ENCODE data around the gene OR6F1.

OR6F1 gene

GRCh38 chr1:247680171-247680570 is 36.3 kb downstream of the OR6F1 start:
- TF ChIP-seq CTCF (conservative IDR thresholded peaks at IDR 0.05): no peak
- H3K27ac ChIP-seq: peak overlapping the region; percentile 63

GRCh38 chr1:247679639-247680038 is 36.8 kb downstream of the OR6F1 start, which contains the start of gene OR13G1:
OR13G1 (minus strand) TSS chr1:247679739; CDS start chr1:247673041, 6,698 bp downstream.
- no peak for TF ChIP-seq CTCF (conservative IDR thresholded peaks at IDR 0.05)
- H3K27ac ChIP-seq: peak within 1 kb of the TSS; percentile 63

- no peak for TF ChIP-seq CTCF (conservative IDR thresholded peaks at IDR 0.05)
- H3K27ac ChIP-seq: no peak overlapping the region
These were observed 47.2 kb downstream of the OR6F1 start for GRCh38 chr1:247669225-247669624.

Data from VCaP (cell line).